ENCODE data around the gene DIPK2B. TPM values are rescaled to one million over a fixed set of nuclear protein-coding genes. Genes with fewer than 3 reads are reported as not detected.

The DIPK2B gene
- total and polyA plus RNA-seq, 2 donors (not counting 1 experiment from before 2014, with no cell fraction given): not detected

DNA sequence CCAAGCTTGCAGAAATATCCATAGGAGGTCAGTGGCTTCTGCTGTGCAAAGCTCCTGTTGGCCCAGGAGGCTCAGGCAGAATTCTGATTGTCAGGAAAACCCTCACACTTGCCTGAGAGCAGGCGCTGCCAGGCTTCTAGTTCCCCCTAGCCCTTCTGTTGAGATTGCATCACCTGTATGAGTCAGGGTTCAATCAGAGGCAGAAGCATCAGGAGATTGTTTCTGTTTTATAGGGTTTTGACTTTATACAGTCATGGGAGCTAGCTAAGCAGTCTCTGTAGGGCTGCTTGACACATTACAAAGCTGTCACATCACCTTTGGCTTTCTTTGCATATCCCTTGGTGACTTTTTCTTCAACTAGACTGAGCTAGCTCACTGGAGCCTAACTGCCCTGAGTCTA is 27.8 kb downstream of the DIPK2B start:
- ATAC-seq (ENCODE audit: low read depth): no peak
- ChIA-PET CTCF (no interaction called here), POLR2A (no interaction called here)
- Histone ChIP-seq H3K9me3 (ENCODE audit: control extremely low read depth in 1 of 3, control insufficient read depth in 2 of 3, insufficient read depth in 1 of 3, low read length in 2 of 3) (no peaks in the 10 kb centered on the region), H3K4me3 (ENCODE audit: control extremely low read depth in 1 of 5, extremely low read depth in 1 of 5, insufficient read depth in 1 of 5, low read depth in 2 of 5, low read length in 4 of 5) (no peak overlapping the region), H3K4me1 (ENCODE audit: control insufficient read depth in 2 of 2, insufficient read depth in 2 of 2, low read length in 2 of 2) (no peaks in the 10 kb centered on the region), H3K27me3 (replicated peaks in 1 of 4; ENCODE audit: control extremely low read depth in 1 of 4, control insufficient read depth in 3 of 4, insufficient read depth in 4 of 4, low read length in 3 of 4) (no peaks in the 10 kb centered on the region), H4K20me1 (ENCODE audit: control insufficient read depth, insufficient read depth, low read length, poor library complexity, severe bottlenecking) (no peaks in the 10 kb centered on the region), H3K27ac (ENCODE audit: low read length in 2 of 2) (no peak overlapping the region), H2AFZ (ENCODE audit: insufficient read depth, low read depth, low read length, poor library complexity, severe bottlenecking) (no peak overlapping the region), H3K9ac (ENCODE audit: low read length) (no peak overlapping the region), H3K4me2 (replicated peaks; ENCODE audit: low read depth, low read length, poor library complexity, severe bottlenecking) (no peak overlapping the region), H3K36me3 (replicated peaks in 1 of 2; ENCODE audit: control extremely low read depth in 1 of 2, control insufficient read depth in 1 of 2, extremely low read depth in 1 of 2, insufficient read depth in 2 of 2, low read length in 1 of 2) (no peaks in the 10 kb centered on the region), H3K79me2 (ENCODE audit: control insufficient read depth, insufficient read depth, low read length) (no peaks in the 10 kb centered on the region)
- Mint-ChIP-seq H3K9me3 (ENCODE audit: insufficient read depth) (no peaks in the 10 kb centered on the region), H3K4me3 (no peak overlapping the region), H3K4me1 (no peaks in the 10 kb centered on the region), H3K27ac (no peak overlapping the region), H3K27me3 (no peaks in the 10 kb centered on the region)
- DNase-seq: no peak
- intact Hi-C loops (cut with micrococcal nuclease): no loop called here
- 50% methylated on average over 1 of the region's 1 CpG for WGBS (ENCODE audit: insufficient coverage)
- TF ChIP-seq, protein P1, sequence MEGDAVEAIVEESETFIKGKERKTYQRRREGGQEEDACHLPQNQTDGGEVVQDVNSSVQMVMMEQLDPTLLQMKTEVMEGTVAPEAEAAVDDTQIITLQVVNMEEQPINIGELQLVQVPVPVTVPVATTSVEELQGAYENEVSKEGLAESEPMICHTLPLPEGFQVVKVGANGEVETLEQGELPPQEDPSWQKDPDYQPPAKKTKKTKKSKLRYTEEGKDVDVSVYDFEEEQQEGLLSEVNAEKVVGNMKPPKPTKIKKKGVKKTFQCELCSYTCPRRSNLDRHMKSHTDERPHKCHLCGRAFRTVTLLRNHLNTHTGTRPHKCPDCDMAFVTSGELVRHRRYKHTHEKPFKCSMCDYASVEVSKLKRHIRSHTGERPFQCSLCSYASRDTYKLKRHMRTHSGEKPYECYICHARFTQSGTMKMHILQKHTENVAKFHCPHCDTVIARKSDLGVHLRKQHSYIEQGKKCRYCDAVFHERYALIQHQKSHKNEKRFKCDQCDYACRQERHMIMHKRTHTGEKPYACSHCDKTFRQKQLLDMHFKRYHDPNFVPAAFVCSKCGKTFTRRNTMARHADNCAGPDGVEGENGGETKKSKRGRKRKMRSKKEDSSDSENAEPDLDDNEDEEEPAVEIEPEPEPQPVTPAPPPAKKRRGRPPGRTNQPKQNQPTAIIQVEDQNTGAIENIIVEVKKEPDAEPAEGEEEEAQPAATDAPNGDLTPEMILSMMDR (IDR thresholded peaks at IDR 0.05): no peak
- TF ChIP-seq EZH2 (IDR thresholded peaks at IDR 0.05; ENCODE audit: borderline replicate concordance, insufficient read depth, low read depth, low read length, poor library complexity, severe bottlenecking): no peak

DNA sequence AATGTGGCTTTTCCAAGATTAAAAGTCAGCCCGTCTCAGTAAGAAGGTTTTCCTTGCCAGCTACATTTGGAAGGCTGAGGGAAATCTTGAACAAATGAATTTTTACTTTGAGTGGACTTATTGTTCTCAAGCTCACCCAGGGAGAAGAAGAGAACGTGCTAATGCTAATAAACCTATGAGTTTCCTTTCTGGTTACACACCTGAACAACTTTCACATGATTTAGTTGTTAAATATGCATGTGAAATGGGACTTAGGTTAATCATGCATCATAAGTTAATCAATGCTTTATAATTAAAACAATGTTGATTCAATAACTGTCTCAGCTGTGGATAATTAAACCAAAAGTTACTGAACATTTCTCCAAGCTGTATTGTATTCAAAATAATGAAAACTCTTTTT is 33.9 kb downstream of the DIPK2B start:
- no peaks in the 10 kb centered on the region for H3K9me3 ChIP-seq (ENCODE audit: control extremely low read depth in 1 of 3, control insufficient read depth in 2 of 3, insufficient read depth in 1 of 3, low read length in 2 of 3)
- WGBS (ENCODE audit: insufficient coverage): no CpG with 5 or more reads among the region's 2 CpGs
- no peaks in the 10 kb centered on the region for H4K20me1 ChIP-seq (ENCODE audit: control insufficient read depth, insufficient read depth, low read length, poor library complexity, severe bottlenecking)
- POLR2A ChIA-PET: no interaction called here
- H3K4me3 Mint-ChIP-seq: no peak overlapping the region
- H3K36me3 ChIP-seq (replicated peaks in 1 of 2; ENCODE audit: control extremely low read depth in 1 of 2, control insufficient read depth in 1 of 2, extremely low read depth in 1 of 2, insufficient read depth in 2 of 2, low read length in 1 of 2): no peaks in the 10 kb centered on the region
- no peaks in the 10 kb centered on the region for H3K9me3 Mint-ChIP-seq (ENCODE audit: insufficient read depth)
- no peak overlapping the region for H3K9ac ChIP-seq (ENCODE audit: low read length)
- H3K4me1 ChIP-seq (ENCODE audit: control insufficient read depth in 2 of 2, insufficient read depth in 2 of 2, low read length in 2 of 2): no peaks in the 10 kb centered on the region
- TF ChIP-seq, protein P1 (IDR thresholded peaks at IDR 0.05): no peak
- no peak for TF ChIP-seq EZH2 (IDR thresholded peaks at IDR 0.05; ENCODE audit: borderline replicate concordance, insufficient read depth, low read depth, low read length, poor library complexity, severe bottlenecking)
- no peak overlapping the region for H2AFZ ChIP-seq (ENCODE audit: insufficient read depth, low read depth, low read length, poor library complexity, severe bottlenecking)
- no peaks in the 10 kb centered on the region for H3K27me3 Mint-ChIP-seq
- no peak overlapping the region for H3K4me3 ChIP-seq (ENCODE audit: control extremely low read depth in 1 of 5, extremely low read depth in 1 of 5, insufficient read depth in 1 of 5, low read depth in 2 of 5, low read length in 4 of 5)
- H3K27me3 ChIP-seq (replicated peaks in 1 of 4; ENCODE audit: control extremely low read depth in 1 of 4, control insufficient read depth in 3 of 4, insufficient read depth in 4 of 4, low read length in 3 of 4): no peaks in the 10 kb centered on the region
- CTCF ChIA-PET: no interaction called here
- no peaks in the 10 kb centered on the region for H3K4me1 Mint-ChIP-seq
- H3K79me2 ChIP-seq (ENCODE audit: control insufficient read depth, insufficient read depth, low read length): no peaks in the 10 kb centered on the region
- H3K27ac Mint-ChIP-seq: no peak overlapping the region
- H3K27ac ChIP-seq (ENCODE audit: low read length in 2 of 2): no peak overlapping the region
- intact Hi-C loops (cut with micrococcal nuclease): no loop called here
- ATAC-seq (ENCODE audit: low read depth) (no peak), DNase-seq (no peak)
- no peak overlapping the region for H3K4me2 ChIP-seq (replicated peaks; ENCODE audit: low read depth, low read length, poor library complexity, severe bottlenecking)

All from B cell (primary cell).